HEK293 (cell line): Measurements from ENCODE around the gene MEI1.
A peak's percentile ranks its signal among the peaks of the same experiment; 100 is the strongest.

Experiments
- ATF2 ChIP-seq: fragments of 450-650 bp; formaldehyde crosslinking; IDR thresholded peaks from 2 replicates; pipeline ENCODE4 v1.5.1; 2016; ENCODE audit warnings: missing biosample characterization, missing genetic modification characterization, low read depth
- GFI1B ChIP-seq: fragments of 450-650 bp; formaldehyde crosslinking; IDR thresholded peaks from 2 replicates; pipeline ENCODE4 v1.5.1; 2016; ENCODE audit warnings: missing biosample characterization, missing genetic modification characterization
- OVOL3 ChIP-seq: fragments of 450-650 bp; formaldehyde crosslinking; IDR thresholded peaks from 2 replicates; pipeline ENCODE4 v1.5.1; 2016; ENCODE audit warnings: missing biosample characterization, missing genetic modification characterization
- REPIN1 ChIP-seq: fragments of 450-650 bp; formaldehyde crosslinking; IDR thresholded peaks from 2 replicates; pipeline ENCODE4 v1.5.1; 2017; ENCODE audit warnings: missing biosample characterization, missing genetic modification characterization, low read depth
- ZIC2 ChIP-seq: fragments of 450-650 bp; formaldehyde crosslinking; IDR thresholded peaks from 2 replicates; pipeline ENCODE4 v1.5.1; 2016; ENCODE audit warnings: missing biosample characterization, missing genetic modification characterization
- ZNF23 ChIP-seq: fragments of 450-650 bp; formaldehyde crosslinking; IDR thresholded peaks from 2 replicates; pipeline ENCODE4 v1.5.1; 2016; ENCODE audit warnings: missing biosample characterization, missing genetic modification characterization, borderline replicate concordance
- ZNF280D ChIP-seq: fragments of 450-650 bp; formaldehyde crosslinking; IDR thresholded peaks from 2 replicates; pipeline ENCODE4 v1.5.1; 2016; ENCODE audit warnings: missing biosample characterization, missing genetic modification characterization
- ZNF341 ChIP-seq: fragments of 450-650 bp; formaldehyde crosslinking; IDR thresholded peaks from 2 replicates; pipeline ENCODE4; 2016; ENCODE audit warnings: low read depth, missing biosample characterization, missing genetic modification characterization
- ZNF366 ChIP-seq: fragments of 450-650 bp; formaldehyde crosslinking; conservative IDR thresholded peaks from 2 replicates; pipeline ENCODE4 v1.5.1; 2016; ENCODE audit warnings: missing biosample characterization, missing genetic modification characterization
- ZNF398 ChIP-seq: fragments of 450-650 bp; formaldehyde crosslinking; IDR thresholded peaks from 2 replicates; pipeline ENCODE4 v1.5.1; 2017; ENCODE audit warnings: missing biosample characterization, missing genetic modification characterization
- ZNF48 ChIP-seq: fragments of 450-650 bp; formaldehyde crosslinking; IDR thresholded peaks from 2 replicates; pipeline ENCODE4 v1.5.1; 2016; ENCODE audit warnings: missing biosample characterization, missing genetic modification characterization
- ZNF518A ChIP-seq: fragments of 450-650 bp; formaldehyde crosslinking; conservative IDR thresholded peaks from 2 replicates; pipeline ENCODE4 v1.5.1; 2016; ENCODE audit warnings: low read depth, missing biosample characterization, missing genetic modification characterization
- ZNF530 ChIP-seq: fragments of 450-650 bp; formaldehyde crosslinking; IDR thresholded peaks from 2 replicates; pipeline ENCODE4 v1.5.1; 2016; ENCODE audit warnings: low read depth, missing biosample characterization, missing genetic modification characterization
- ZNF558 ChIP-seq: fragments of 450-650 bp; formaldehyde crosslinking; IDR thresholded peaks from 2 replicates; pipeline ENCODE4 v1.5.1; 2016; ENCODE audit warnings: missing biosample characterization, missing genetic modification characterization
- ZNF677 ChIP-seq: fragments of 450-650 bp; IDR thresholded peaks from 2 replicates; pipeline ENCODE4 v1.5.0; 2018; ENCODE audit warnings: missing biosample characterization, mild to moderate bottlenecking, missing genetic modification characterization, moderate library complexity
- ZNF776 ChIP-seq: fragments of 450-650 bp; formaldehyde crosslinking; IDR thresholded peaks from 2 replicates; pipeline ENCODE4 v1.5.0; 2017; ENCODE audit warnings: missing biosample characterization, missing genetic modification characterization, borderline replicate concordance
- ZNF830 ChIP-seq: fragments of 450-650 bp; IDR thresholded peaks from 2 replicates; pipeline ENCODE4 v1.5.0; 2018; ENCODE audit warnings: missing biosample characterization, missing genetic modification characterization, low read depth, mild to moderate bottlenecking, moderate library complexity
- ZXDB ChIP-seq: fragments of 450-650 bp; formaldehyde crosslinking; IDR thresholded peaks from 2 replicates; pipeline ENCODE4 v1.5.1; 2016; ENCODE audit warnings: missing biosample characterization, missing genetic modification characterization

The MEI1 gene

GRCh38 chr22:41660416-41660815, 38.9 kb upstream of the MEI1 start (continued):
- TF ChIP-seq ZNF280D (tag by site-specific recombination): no peak
- no peak for TF ChIP-seq ZNF48 (tag by site-specific recombination)
- TF ChIP-seq ATF2 (tag by site-specific recombination): peak; percentile 72
- no peak for TF ChIP-seq ZNF530
- no peak for TF ChIP-seq ZNF830 (tag by site-specific recombination)
- TF ChIP-seq ZNF677 (tag by site-specific recombination): no peak
- TF ChIP-seq GFI1B: no peak
- TF ChIP-seq OVOL3 (tag by site-specific recombination): no peak
- no peak for TF ChIP-seq ZNF776 (tag by site-specific recombination)
- peak; percentile 81 for TF ChIP-seq ZNF398 (tag by site-specific recombination)
- TF ChIP-seq ZNF518A (tag by site-specific recombination): no peak
- TF ChIP-seq ZXDB (tag by site-specific recombination): peak; percentile 52; the same call in 1 of the 2 replicates
- no peak for TF ChIP-seq ZIC2 (tag by site-specific recombination)
- TF ChIP-seq REPIN1 (tag by site-specific recombination): no peak
- TF ChIP-seq ZNF366 (tag by site-specific recombination): peak; percentile 75
- TF ChIP-seq ZNF23: no peak
- TF ChIP-seq ZNF341: no peak
- peak; percentile 20; the same call in 1 of the 2 replicates for TF ChIP-seq ZNF558
